ENCODE measurements around the gene ARMH1.

Gene ARMH1

GRCh38 chr1:44674113-44675000 lies at the start of gene ARMH1, which contains the start of gene TMEM53:
TSS of gene ARMH1 (plus strand) at chr1:44674714. CDS start at chr1:44689698, 14,984 bp downstream.
TSS of gene TMEM53 (minus strand) at chr1:44674481. CDS start at chr1:44674391, 90 bp downstream.
- peak within 1 kb of the TSS; percentile 72; the same call in 1 of the 2 replicates for H3K27ac ChIP-seq (ENCODE audit: low read length)
- H4K20me1 ChIP-seq (ENCODE audit: insufficient read depth, low read length): no peaks in the 10 kb centered on the region
- H3K4me3 ChIP-seq (ENCODE audit: low read length): peak within 1 kb of the TSS; percentile 77
- peak; percentile 99 for DNase-seq
- no peaks in the 10 kb centered on the region for H3K36me3 ChIP-seq (replicated peaks; ENCODE audit: insufficient read depth, low read length)
- H3K9me3 ChIP-seq (replicated peaks; ENCODE audit: insufficient read depth, low read length): no peaks in the 10 kb centered on the region
- H3K9ac ChIP-seq (ENCODE audit: low read length): peak within 1 kb of the TSS; percentile 74
- H3F3A ChIP-seq (ENCODE audit: insufficient read depth, low read length): peaks cover 22% of the 10 kb centered on the region
- TF ChIP-seq EZH2phosphoT487 (IDR thresholded peaks at IDR 0.05; ENCODE audit: low read length) (no peak), CTCF (IDR thresholded peaks at IDR 0.05; ENCODE audit: low read length) (no peak), EZH2 (optimal IDR thresholded peaks at IDR 0.05; ENCODE audit: low read depth, low read length) (no peak)
- H3K4me1 ChIP-seq (ENCODE audit: low read length): peaks cover 42% of the 10 kb centered on the region
- no peaks in the 10 kb centered on the region for H3K79me2 ChIP-seq (ENCODE audit: low read length)
- H3K9me2 ChIP-seq (replicated peaks; ENCODE audit: insufficient read depth, low read length): no peaks in the 10 kb centered on the region
- H2AFZ ChIP-seq (ENCODE audit: low read length): peak within 1 kb of the TSS; percentile 92
- H3K4me2 ChIP-seq (ENCODE audit: low read depth, low read length): peak within 1 kb of the TSS; percentile 96
- no peaks in the 10 kb centered on the region for H3K27me3 ChIP-seq (replicated peaks; ENCODE audit: insufficient read depth, low read length)

DNA sequence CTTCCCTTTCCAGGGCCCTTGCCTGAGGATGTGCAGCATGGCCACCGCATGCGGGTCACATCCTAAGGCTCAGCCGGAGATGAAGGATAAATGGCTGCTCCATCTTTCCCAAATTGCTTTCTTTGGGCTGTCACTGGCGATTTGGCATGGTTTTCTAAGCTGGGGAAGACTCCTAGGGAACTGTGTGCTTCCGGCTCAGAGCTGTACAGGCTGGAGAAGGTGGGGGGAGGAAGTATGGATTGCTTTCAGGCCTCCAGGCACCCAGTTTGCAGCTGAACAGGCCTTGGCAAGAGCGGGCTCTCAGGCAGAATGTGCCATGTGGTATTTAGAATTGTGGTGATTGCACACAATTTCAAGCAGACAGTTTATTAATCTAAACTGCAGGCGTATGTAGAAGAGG lies 49.2 kb upstream of the ARMH1 start:
- no peak for TF ChIP-seq CTCF (IDR thresholded peaks at IDR 0.05; ENCODE audit: low read length)
- no peak for TF ChIP-seq EZH2 (optimal IDR thresholded peaks at IDR 0.05; ENCODE audit: low read depth, low read length)
- TF ChIP-seq EZH2phosphoT487 (IDR thresholded peaks at IDR 0.05; ENCODE audit: low read length): no peak
- H3F3A ChIP-seq (ENCODE audit: insufficient read depth, low read length): no peaks in the 10 kb centered on the region
- no peaks in the 10 kb centered on the region for H4K20me1 ChIP-seq (ENCODE audit: insufficient read depth, low read length)
- no peak overlapping the region for H2AFZ ChIP-seq (ENCODE audit: low read length)
- H3K79me2 ChIP-seq (ENCODE audit: low read length): no peaks in the 10 kb centered on the region
- H3K27ac ChIP-seq (ENCODE audit: low read length): no peak overlapping the region
- no peak for DNase-seq
- no peaks in the 10 kb centered on the region for H3K9me2 ChIP-seq (replicated peaks; ENCODE audit: insufficient read depth, low read length)
- H3K27me3 ChIP-seq (replicated peaks; ENCODE audit: insufficient read depth, low read length): no peaks in the 10 kb centered on the region
- no peak overlapping the region for H3K4me2 ChIP-seq (ENCODE audit: low read depth, low read length)
- no peak overlapping the region for H3K9ac ChIP-seq (ENCODE audit: low read length)
- H3K36me3 ChIP-seq (replicated peaks; ENCODE audit: insufficient read depth, low read length): no peaks in the 10 kb centered on the region
- no peak overlapping the region for H3K4me3 ChIP-seq (ENCODE audit: low read length)
- no peaks in the 10 kb centered on the region for H3K9me3 ChIP-seq (replicated peaks; ENCODE audit: insufficient read depth, low read length)
- H3K4me1 ChIP-seq (ENCODE audit: low read length): no peaks in the 10 kb centered on the region

DNA sequence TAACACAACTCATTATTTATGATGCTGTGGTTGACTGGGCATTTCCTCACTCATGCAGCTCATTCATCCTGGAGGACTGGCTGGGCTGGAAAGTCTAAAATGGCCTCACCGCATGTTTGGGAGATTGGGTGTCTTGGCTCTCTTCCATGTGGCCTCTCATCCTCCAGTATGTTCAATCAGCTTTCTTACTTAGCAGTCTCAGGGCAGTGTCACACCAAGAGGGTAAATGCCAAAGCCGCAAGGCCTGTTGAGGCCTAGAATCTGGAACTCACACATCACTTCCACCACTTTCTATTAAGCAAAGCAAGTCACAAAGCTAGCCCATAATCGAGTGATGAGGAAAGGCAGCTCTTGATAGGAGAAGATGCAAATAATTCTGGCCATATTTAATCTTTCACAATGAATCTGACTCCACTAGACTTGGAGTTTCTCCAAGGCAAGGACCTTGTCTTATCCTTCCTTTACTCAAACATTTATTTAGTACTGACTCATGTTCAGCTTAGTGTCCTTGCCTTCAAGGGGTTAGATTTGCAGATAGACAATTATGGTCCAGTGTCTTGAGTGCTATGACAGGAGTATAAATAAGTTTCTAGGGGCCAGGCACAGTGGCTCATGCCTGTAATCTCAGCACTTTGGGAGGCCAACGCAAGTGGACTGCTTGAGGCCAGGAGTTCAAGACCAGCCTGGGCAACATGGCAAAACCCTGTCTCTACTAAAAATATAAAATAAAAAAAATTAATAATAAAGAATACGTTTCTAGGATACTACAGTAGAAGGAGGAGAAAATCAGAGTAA lies 45.4 kb upstream of the ARMH1 start:
- Histone ChIP-seq H3K9me3 (replicated peaks; ENCODE audit: insufficient read depth, low read length) (no peaks in the 10 kb centered on the region), H3K36me3 (replicated peaks; ENCODE audit: insufficient read depth, low read length) (no peaks in the 10 kb centered on the region), H3K4me2 (ENCODE audit: low read depth, low read length) (no peak overlapping the region), H3K9ac (ENCODE audit: low read length) (no peak overlapping the region), H3F3A (ENCODE audit: insufficient read depth, low read length) (no peaks in the 10 kb centered on the region), H3K27ac (ENCODE audit: low read length) (no peak overlapping the region), H3K4me1 (ENCODE audit: low read length) (peaks cover 16% of the 10 kb centered on the region), H3K27me3 (replicated peaks; ENCODE audit: insufficient read depth, low read length) (no peaks in the 10 kb centered on the region), H2AFZ (ENCODE audit: low read length) (no peak overlapping the region), H3K79me2 (ENCODE audit: low read length) (peaks cover 19% of the 10 kb centered on the region), H4K20me1 (ENCODE audit: insufficient read depth, low read length) (no peaks in the 10 kb centered on the region), H3K9me2 (replicated peaks; ENCODE audit: insufficient read depth, low read length) (no peaks in the 10 kb centered on the region), H3K4me3 (ENCODE audit: low read length) (no peak overlapping the region)
- DNase-seq: no peak
- no peak for TF ChIP-seq EZH2phosphoT487 (IDR thresholded peaks at IDR 0.05; ENCODE audit: low read length)
- no peak for TF ChIP-seq CTCF (IDR thresholded peaks at IDR 0.05; ENCODE audit: low read length)
- no peak for TF ChIP-seq EZH2 (optimal IDR thresholded peaks at IDR 0.05; ENCODE audit: low read depth, low read length)
